Panc1 (cell line): ENCODE measurements around the gene DCHS2.

Experiments used
- POLR2AphosphoS5 ChIP-seq: IDR thresholded peaks from 2 replicates; pipeline ENCODE4 v1.6.1; 2012; ENCODE audit warnings: mild to moderate bottlenecking, low read depth, low read length, moderate library complexity
- REST ChIP-seq, 2 experiments: IDR thresholded peaks; 2 replicates each; pipeline ENCODE4 v1.6.1; 2011 to 2012; ENCODE audit warnings: low read depth in 2 of 2, control low read depth in 1 of 2, low read length in 1 of 2, mild to moderate bottlenecking in 1 of 2, moderate library complexity in 1 of 2; ENCODE audit not compliant: insufficient read depth in 1 of 2
- SIN3A ChIP-seq: IDR thresholded peaks from 2 replicates; pipeline ENCODE4 v1.6.1; 2012; ENCODE audit warnings: low read depth, mild to moderate bottlenecking, low read length, moderate library complexity, borderline replicate concordance; ENCODE audit not compliant: insufficient read depth
- TF ChIP-seq, protein P1 (sequence below): fragments of 450-650 bp; IDR thresholded peaks from 2 replicates; pipeline ENCODE4 v1.5.1; 2017; ENCODE audit warnings: mild to moderate bottlenecking

DNA sequence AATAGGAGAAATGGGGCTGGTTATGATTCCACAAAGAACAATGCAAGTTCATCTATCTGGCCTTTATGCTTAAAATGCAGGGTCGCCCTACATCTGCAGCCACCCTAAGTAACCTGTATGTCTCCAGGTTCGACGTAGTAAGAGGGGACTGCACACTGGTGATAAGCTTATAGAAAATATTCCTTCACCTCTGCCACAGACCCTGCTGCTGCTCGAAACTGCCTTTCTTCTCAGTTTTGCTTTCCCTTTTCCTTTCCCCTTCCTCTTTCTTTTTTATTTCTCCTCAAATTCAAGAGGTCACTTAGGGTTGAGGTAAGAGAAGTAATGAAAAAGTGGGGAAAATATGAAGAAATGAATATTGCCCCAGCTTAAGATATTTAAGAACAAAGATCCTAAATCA is 123.5 kb downstream of the DCHS2 start:
- TF ChIP-seq REST (IDR thresholded peaks at IDR 0.05; ENCODE audit: insufficient read depth in 1 of 2, low read depth in 2 of 2, low read length in 1 of 2) (no peak), SIN3A (no peak), POLR2AphosphoS5 (no peak)
- TF ChIP-seq, protein P1, sequence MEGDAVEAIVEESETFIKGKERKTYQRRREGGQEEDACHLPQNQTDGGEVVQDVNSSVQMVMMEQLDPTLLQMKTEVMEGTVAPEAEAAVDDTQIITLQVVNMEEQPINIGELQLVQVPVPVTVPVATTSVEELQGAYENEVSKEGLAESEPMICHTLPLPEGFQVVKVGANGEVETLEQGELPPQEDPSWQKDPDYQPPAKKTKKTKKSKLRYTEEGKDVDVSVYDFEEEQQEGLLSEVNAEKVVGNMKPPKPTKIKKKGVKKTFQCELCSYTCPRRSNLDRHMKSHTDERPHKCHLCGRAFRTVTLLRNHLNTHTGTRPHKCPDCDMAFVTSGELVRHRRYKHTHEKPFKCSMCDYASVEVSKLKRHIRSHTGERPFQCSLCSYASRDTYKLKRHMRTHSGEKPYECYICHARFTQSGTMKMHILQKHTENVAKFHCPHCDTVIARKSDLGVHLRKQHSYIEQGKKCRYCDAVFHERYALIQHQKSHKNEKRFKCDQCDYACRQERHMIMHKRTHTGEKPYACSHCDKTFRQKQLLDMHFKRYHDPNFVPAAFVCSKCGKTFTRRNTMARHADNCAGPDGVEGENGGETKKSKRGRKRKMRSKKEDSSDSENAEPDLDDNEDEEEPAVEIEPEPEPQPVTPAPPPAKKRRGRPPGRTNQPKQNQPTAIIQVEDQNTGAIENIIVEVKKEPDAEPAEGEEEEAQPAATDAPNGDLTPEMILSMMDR, result no peak
